ENCODE data around the gene ADAM29.

ADAM29 gene

DNA sequence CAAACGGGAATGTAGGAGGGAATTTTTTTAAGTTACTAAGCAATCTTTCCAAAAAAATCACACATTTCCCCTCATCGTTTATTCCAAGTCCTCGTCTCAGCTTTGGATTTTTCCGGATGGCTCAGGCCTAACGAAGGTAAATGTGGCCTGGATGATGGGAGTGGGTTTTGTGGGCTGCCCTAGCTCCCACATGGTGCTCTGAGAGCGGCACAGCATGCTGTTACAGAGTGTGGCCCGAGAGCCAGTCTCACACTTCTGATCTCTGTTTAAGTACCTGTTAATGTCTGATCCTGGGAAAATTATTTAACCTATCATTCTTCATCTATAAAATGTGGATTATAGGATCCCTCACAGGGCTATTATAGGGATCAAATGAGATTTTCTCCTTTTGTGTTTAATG lies 38.2 kb upstream of the ADAM29 start:
- TF ChIP-seq, protein P1, sequence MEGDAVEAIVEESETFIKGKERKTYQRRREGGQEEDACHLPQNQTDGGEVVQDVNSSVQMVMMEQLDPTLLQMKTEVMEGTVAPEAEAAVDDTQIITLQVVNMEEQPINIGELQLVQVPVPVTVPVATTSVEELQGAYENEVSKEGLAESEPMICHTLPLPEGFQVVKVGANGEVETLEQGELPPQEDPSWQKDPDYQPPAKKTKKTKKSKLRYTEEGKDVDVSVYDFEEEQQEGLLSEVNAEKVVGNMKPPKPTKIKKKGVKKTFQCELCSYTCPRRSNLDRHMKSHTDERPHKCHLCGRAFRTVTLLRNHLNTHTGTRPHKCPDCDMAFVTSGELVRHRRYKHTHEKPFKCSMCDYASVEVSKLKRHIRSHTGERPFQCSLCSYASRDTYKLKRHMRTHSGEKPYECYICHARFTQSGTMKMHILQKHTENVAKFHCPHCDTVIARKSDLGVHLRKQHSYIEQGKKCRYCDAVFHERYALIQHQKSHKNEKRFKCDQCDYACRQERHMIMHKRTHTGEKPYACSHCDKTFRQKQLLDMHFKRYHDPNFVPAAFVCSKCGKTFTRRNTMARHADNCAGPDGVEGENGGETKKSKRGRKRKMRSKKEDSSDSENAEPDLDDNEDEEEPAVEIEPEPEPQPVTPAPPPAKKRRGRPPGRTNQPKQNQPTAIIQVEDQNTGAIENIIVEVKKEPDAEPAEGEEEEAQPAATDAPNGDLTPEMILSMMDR (IDR thresholded peaks at IDR 0.05; ENCODE audit: extremely low read depth, insufficient read depth, missing control alignments) = no peak
- no peak for DNase-seq (ENCODE audit: low spot score)
- in situ Hi-C loops (cut with MboI; ENCODE audit: low pct_unique_long_range_greater_than_20kb, low sequenced_read_pairs, unreplicated experiment) = loop anchor here (25.0 kb wide), 1 partner anchor 232 kb away; no protein-coding TSS in a partner anchor

DNA sequence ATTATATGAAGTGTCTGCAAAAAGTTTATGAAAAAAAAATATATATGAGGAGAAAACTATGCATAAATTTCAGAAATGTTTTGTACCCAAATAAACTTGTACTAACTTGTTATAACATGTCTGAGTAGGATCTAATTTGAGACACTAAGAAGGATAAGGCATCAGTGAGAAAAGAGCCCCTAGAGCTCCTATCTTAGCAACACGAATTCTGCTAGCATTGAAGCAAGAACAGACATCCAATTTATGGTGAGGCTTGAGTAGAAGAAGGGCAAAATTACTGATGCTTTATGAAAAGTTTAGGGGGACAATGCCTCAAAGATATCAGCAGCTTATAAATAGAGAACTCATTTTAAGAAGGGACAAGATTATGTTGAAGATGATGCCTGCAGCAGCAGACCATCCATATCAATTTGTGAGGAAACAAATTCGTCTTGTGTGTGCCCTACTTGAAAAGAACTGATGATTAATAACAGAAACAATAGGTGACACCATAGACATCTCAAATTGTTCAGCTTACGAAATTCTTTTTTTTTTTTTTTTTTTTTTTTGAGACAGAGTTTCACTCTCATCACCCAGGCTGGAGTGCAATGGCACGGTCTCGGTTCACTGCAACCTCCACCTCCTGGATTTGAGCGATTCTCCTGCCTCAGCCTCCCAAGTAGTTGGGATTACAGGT lies 35.7 kb upstream of the ADAM29 start:
- TF ChIP-seq, protein P1 (IDR thresholded peaks at IDR 0.05; ENCODE audit: extremely low read depth, insufficient read depth, missing control alignments) = no peak
- in situ Hi-C loops (cut with MboI; ENCODE audit: low pct_unique_long_range_greater_than_20kb, low sequenced_read_pairs, unreplicated experiment) = loop anchor here (25.0 kb wide), 1 partner anchor 230 kb away; no protein-coding TSS in a partner anchor
- DNase-seq (ENCODE audit: low spot score) = no peak

DNA sequence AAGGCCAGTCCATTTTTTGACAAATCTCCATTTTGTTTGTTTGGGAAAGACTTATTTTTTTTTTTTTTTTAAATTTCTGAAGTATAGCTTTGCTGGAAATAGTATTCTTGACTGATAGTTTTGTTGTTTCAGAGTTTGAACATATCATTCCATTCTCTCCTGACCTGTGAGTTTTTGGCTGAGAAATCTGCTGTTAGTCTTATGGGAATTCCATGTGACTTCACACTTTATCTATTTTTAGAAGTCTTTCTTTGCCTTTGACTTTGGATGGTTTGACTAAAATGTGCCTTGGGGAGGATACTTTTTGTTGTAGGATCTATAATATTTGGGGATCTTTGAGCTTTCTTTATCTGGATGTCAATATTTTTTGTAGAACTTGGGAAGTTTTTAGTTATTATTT lies 10.7 kb upstream of the ADAM29 start:
- TF ChIP-seq, protein P1 (IDR thresholded peaks at IDR 0.05; ENCODE audit: extremely low read depth, insufficient read depth, missing control alignments) = no peak
- in situ Hi-C loops (cut with MboI; ENCODE audit: low pct_unique_long_range_greater_than_20kb, low sequenced_read_pairs, unreplicated experiment) = no loop called here
- no peak for DNase-seq (ENCODE audit: low spot score)

DNA sequence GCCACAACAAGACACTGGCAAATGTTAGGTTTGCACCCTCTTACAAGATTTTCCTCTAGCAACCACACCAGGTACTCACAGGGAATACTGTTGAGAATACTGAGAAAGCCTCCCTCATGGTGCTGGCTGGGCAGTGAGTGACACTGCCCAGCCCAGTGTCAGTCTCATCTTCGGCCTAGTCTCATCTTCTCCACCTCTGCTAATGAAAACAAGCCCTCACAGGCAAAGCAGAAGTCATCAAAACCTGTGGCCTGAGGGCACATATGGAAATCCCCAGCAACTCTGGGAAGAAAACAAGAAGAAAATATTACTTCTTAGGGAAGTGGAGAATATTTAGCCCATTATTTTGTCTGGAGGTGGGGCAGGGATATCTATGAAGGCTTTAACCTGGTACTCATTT lies 7.9 kb upstream of the ADAM29 start:
- TF ChIP-seq, protein P1 (IDR thresholded peaks at IDR 0.05; ENCODE audit: extremely low read depth, insufficient read depth, missing control alignments) = no peak
- no peak for DNase-seq (ENCODE audit: low spot score)
- in situ Hi-C loops (cut with MboI; ENCODE audit: low pct_unique_long_range_greater_than_20kb, low sequenced_read_pairs, unreplicated experiment) = no loop called here

DNA sequence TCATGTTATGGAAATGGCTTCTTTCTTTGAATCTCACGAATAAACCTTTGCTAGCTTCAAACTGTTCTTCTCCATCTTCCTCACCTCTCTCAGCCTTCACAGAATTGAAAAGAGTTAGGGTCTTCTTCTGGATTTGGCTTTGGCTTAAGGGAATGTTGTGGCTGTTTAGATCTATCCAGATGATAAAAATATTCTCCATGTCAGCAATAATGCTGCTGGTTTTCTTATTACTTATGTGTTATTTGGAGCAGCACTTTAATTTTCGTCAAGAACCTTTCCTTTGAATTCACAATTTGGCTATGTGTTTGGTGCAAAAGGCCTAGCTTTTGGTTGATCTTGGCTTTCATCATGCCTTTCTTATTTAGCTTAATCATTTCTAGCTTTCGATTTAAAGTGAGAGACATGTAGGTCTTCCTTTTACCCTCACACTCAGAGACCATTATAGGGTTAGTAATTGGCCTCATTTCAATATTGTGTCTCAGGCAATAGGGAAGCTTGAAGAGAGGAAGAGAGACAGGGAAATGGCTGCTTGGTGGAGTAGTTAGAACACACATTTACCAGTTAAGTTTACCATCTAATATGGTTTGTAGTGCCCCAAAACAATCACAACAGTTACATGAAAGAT lies 5.1 kb upstream of the ADAM29 start:
- TF ChIP-seq, protein P1 (IDR thresholded peaks at IDR 0.05; ENCODE audit: extremely low read depth, insufficient read depth, missing control alignments) = no peak
- DNase-seq (ENCODE audit: low spot score) = no peak
- in situ Hi-C loops (cut with MboI; ENCODE audit: low pct_unique_long_range_greater_than_20kb, low sequenced_read_pairs, unreplicated experiment) = no loop called here

DNA sequence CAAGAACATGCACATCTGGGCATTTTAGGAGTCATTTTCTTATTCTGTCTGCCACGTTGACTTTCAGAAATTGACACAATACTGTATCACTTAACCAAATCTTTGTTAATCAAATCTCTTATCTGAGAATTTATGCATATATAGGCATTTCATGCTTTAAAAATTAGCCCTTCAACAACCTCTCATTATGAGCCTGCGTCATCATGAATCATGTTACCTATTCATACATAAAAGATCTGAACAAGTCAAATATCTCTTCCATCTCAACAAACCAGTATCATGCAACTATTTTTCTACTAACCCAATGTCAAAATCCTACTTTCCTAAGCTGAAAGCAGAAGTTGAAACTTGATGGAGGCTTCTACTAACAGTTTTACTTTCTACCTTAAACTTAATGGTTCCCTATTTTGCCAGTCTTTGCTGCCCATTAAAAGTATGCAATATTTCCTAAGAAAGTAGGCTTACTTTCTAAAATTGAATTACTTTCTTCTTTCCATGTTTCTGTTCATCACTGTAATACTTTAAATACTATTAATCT lies 1.8 kb downstream of the ADAM29 start:
- in situ Hi-C loops (cut with MboI; ENCODE audit: low pct_unique_long_range_greater_than_20kb, low sequenced_read_pairs, unreplicated experiment) = no loop called here
- DNase-seq (ENCODE audit: low spot score) = no peak
- TF ChIP-seq, protein P1 (IDR thresholded peaks at IDR 0.05; ENCODE audit: extremely low read depth, insufficient read depth, missing control alignments) = no peak

All from GM13977 (cell line).